ENCODE measurements around the gene SPACDR.
A peak's percentile ranks its signal among the peaks of the same experiment; 100 is the strongest.

The SPACDR gene

GRCh38 chr7:100484673-100485045, 20.6 kb upstream of the SPACDR start:
- no peak for DNase-seq

DNA sequence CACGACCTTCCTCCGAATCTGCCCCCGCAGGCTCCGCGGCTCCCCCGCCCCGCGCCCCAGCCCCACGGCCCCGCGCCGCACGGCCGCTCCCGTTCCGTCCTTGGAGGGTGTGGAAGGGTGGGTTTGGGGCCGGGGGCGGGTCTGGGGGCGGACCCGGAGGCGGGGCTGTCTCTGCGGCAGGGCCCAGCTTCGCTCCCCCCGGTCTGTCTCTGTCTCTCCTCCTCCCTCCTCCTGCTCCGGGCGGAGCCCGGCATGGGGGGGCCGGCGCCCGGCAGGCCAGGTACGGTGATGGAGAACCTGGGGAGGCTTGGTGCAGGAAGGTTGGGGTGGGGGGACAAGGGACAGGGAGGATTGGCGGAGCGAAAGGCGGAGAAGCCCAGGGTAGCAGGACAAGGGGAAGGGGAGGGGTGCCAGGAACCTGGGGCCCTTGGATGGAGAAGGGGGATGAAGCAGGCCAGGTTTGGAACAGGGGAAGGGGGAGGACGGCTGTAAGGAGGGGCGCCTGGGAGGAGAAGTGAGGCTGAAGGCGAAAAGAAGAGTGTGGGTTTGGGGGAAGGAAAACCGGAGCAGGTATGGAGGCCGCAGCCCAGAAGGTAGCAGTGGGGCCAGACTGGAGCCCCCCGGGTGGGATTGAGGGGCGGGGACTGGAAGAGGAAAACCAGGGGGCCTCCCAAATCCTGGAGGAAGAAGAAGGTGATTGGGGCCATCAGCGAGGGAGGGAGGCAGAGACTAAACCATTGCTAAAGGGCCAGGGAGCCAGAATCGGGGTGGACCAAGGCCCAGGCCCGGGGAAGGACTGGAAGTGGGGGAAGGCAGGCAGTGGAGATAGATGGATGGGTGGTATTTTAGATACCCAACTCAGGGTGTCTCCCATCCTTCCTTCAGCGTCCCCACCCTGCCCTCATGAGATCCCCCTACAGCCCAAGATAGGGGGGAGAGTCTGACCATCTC, 19.9 kb upstream of the SPACDR start, which contains the start of gene NYAP1:
Gene NYAP1 (plus strand): TSS at position 206 of the 951 bp plus-strand sequence. CDS start 1,385 bp downstream, outside the sequence.
- DNase-seq, result peak; percentile 59 to 67

- peak; percentile 81 to 86 for DNase-seq
Observed at GRCh38 chr7:100483090-100483721, 19.1 kb upstream of the SPACDR start.

- DNase-seq, result no peak
Observed at GRCh38 chr7:100482728-100483089, 18.6 kb upstream of the SPACDR start.

- no peak for DNase-seq
Observed at GRCh38 chr7:100481466-100481865, 17.4 kb upstream of the SPACDR start.

DNA sequence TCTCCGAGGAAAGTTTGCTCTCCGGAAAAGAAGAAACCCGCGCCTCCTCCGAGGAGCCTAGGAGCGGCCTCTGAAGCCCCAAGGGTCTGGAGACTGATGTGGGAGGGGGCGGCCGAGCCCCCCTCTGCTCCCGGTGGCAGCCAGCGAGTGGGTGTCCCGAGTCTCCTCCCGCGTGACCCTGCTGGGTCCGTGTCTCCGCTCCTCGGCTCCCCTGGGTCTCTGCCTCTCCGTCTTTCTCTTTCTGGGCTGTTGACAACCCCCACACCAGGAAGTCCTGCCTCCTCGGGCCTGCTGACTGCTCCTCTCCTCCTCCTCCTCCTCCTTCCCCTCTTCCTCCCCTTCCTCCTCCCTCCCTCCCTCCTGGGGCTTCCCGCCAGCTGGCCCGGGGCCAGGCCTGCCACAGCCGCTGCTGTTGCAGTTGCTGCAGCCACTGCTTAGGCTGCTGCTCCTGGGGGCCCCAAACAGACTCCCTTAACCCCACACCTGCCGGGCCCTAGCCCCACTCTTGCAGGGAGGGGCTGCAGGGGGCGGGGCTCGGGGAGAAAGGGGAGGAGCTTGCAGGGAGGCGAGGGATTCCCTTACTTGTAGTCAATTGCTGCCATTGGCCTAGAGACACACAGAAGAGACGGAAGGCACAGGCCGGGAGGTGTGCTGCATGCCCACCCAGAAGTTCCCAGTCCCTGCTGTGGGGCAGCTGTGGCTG, 15.0 kb upstream of the SPACDR start, which contains the start of gene TSC22D4:
Gene TSC22D4 (minus strand): TSS at position 257 of the 703 bp plus-strand sequence. CDS start 1,176 bp downstream, outside the sequence.
- DNase-seq, result peak; percentile 94 to 95

DNA sequence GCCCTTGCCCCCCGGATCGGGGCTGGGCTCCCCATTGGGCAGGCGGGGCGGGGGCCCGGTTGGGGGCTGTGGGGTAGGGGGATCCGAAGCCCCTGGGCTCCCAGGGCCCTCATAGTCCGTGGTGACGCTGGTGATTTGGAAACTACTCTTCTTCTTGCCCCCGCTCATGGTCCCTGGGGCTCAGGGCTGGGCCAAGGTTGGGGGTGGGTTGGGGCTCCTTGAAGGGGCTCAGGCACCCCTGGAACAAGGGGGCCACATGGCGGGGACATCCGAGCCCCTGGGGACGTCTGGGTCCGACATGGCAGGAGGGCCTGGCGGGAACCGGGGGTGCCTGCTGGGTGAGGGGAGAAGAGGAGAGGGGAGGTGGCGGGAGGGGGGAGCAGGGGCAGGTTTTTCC, 13.8 kb upstream of the SPACDR start:
- DNase-seq, result no peak

- peak in 1 of 2 donors; percentile 26 for DNase-seq
Observed at GRCh38 chr7:100476903-100477870, 13.1 kb upstream of the SPACDR start.

DNA sequence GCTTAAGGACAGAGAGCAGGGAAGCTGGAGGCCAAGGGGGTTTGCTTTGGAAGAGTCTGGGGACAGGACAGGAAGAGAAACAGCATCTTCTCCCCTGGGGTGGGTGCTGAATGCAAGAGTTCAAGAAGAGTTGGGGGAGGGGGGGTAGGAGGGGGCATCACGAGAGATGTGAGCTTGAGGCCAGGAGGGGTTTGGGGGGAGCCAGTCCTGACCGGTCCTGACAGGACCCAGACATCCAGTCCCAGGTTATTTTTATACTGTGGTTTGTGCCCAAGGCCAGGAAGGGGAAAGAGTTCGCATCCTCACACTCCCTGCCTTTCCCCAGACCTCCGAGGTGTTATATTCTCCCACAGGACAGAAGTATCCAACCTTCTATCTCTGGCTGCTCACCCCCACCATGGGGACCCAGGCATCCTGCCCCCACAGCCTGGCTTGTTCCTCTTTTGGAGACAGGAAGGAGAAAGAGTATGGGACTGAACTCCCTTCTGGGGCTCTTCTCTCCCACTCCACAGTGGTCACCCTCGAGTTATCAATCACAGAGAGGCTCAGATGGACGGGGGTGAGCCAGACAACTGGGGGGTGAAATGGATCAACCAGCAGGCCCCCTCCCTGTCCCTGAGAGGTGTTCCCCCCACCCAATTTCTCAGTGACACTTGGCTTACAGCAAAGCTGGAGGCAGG, 12.2 kb upstream of the SPACDR start:
- no peak for DNase-seq

GRCh38 chr7:100475549-100475948, 11.5 kb upstream of the SPACDR start:
- DNase-seq, result no peak

GRCh38 chr7:100472854-100473499, 8.9 kb upstream of the SPACDR start:
- DNase-seq, result no peak

DNA sequence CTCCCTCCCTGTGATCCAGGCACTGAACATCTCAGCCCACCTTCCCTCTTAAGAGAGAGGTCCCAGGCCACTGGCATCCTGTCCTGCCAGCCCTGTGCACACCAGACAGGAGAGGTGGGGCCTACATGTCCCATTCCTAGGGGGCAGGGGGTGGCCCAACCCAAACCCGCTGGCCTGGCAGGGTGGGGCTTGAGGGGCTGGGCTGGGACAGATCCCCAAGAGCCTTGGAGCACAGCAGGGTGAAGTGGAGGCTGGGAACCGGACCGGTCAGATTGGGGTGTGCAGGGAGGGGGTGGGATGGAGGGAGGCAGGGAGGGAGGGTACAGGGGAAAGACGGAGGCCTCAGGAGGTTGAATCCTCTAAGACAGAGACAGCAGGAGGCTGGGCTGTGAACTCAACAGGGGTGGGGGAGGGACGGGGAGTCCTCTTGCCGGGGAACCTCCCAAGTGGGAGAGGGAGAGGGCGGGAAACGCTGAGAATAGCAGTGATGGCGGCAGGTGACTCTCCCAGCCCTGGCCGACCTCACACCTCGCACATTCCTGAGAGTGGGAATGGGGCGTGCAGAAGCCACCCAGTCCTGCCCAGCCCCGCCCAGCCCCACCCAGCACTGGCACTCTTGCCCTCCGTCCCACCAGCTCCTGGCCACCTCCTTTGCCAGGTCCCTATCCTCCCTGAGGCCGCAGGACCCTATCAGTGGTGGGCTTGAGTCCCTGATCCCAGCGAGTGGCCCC, 8.2 kb upstream of the SPACDR start:
- no peak for DNase-seq

GRCh38 chr7:100471021-100471420, 7.0 kb upstream of the SPACDR start:
- DNase-seq, result no peak

DNA sequence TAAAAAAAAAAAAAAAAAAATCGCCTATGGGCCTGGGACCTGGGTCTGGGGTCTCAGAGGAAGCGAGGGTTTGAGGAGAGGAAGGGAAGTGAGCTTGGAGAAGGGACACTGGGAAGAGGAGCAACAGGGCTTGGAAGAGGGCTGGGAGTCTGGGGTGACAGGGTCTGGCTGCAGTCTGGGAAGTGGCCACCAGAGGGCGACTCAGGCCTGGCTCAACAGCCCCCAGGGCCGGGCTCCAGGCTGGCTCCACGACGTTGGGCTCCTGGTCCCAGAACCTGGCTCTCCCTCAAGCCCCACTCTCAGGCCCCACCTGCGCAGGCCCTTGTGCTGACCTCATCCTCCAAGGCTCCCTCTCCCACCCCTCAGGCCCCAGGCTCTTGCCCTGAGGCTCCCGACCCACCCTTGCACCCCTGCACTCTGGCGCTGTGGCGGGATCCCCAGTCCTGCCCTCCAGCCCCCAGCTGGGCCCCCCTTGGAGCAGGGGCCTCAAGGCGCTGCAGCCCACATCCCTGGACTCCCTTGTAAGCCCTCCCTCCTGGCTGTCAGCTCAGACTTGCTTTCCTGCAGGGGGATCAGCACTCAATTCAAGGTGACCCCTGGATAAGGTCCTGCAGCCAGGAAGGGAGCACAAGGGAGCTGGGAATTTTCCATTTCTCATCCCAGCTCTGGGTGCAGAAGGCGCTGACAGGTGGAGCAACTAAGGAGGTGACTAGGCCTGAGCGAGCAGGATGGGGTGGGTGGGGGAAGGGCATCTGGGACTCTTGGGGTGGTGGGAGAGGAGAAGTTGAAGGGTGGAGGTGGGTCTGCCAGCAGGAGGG, 5.4 kb upstream of the SPACDR start:
- DNase-seq, result peak; percentile 80

DNA sequence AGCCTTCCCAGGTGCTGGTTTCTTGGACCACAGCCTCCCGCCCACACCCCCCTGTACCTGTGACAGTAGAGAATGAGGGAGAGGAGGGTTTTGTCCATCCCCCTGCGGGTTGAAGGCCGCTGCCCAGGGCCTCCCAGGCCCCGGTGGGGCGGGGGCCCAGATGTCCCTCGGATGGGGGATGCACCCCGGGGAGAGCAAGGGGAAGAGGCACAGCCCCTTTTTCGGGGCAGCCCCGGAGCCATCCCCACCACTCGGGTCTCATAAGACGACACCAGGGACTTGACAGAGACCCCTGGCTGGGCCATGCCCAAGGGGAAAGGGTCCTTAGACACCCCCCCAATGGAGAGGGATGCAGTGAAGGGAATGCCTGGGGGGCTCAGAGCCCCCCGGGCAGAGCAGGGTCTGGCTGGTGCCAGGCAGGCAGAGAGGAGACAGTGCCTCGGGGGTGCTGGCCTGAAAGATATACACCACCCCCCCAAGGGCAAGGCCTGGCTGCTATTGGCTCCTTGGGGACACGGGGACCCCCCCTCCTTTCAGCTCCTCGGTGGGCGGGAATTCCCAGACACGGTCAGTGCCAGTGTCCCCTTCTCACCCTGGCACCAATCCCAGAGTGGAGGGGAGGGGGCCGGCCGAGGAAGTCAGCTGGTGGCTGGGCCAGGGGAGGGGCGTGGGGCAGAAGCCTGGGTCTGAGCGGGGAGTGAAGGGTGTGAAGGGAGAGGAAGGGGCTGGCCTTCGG, 3.7 kb upstream of the SPACDR start:
- DNase-seq, result no peak

DNA sequence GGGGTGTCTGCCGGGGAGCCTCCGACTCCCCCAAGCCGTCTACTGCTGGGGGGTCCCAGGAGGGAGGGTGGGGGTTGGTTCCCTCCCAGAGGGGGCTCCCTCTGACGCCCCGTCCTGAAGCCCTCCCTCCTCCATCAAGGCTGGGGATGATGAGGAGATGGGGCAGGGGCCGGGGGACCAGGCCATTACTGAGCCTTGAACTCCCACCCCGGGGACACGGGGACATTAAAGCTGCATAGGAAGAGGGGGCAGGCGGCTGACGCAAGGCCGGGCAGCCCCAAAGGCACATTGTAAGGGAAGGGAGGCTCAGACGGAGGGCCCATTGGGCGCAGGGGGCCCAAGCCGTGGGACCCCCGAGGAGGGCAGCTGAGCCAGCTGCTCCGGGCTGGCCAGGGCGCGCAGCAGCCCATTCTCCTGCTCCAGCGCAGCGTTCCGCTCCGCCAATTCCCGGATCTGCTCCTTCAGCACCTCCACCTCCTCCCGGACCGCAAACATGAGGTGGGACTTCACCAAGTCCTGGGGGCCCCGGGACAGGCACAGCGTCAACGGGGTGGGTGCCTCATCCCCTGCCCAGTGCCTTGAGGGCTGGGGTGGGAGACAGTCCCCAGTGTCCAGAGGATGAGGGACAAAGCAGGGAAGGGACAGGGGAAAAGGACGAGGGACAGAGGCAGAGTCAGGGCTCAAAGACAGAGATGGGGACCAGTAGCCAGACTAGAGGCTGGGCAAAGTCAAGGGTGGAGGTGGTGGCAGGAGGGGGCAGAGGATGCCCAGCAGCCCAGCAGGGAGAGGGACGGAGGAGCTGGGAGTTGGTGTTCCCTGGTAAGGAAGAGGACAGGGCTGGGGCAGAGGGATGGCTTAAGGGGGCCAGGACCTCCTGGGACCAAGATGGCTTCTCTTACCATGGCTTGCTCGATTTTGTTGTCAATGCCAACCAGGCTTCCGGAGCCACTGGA, 2.9 kb upstream of the SPACDR start:
- DNase-seq, result no peak

DNA sequence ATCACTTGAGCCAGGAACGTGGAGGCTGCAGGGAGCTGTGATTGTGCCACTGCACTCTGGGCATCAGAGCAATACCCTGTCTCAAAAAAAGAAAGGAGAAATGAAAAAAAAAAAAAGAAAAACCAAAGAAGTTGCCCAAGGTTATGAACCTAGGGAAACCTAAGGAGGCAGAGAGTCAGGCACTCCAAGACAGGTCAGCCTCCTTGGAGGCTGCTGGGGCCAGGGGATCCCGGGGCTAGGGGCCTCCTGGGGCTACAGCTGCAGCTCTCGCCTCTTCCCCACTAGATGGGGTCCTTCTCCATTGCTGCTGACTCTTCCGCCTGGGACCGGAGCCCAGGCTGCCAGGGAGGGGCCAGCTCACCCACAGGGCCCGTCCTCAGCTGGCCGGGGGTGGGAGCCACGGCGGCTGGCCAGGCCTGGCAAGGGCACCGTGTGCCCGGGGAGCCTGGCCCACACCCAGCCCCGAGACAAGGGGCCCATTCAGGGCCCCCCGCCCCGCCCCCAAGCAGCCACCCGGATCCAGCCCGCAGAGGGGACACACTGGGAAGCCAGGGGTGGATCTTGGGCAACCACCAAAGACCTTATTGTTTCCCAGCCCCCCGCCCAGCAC, 1.7 kb upstream of the SPACDR start:
- DNase-seq, result no peak

Data from CD4-positive, alpha-beta T cell treated with Interleukin-4 for 1 hour (primary cell).